Caco-2 (cell line): ENCODE data around the gene SLFN12. TPM values are rescaled to one million over a fixed set of nuclear protein-coding genes. Genes with fewer than 3 reads are reported as not detected.

ENCODE experiments used
- BruUV-seq: library from RNA; stranded (reverse); fragments of 400-500 nt; replicated peaks from 2 replicates; lab custom pipeline; 2021; lab: Mats Ljungman, UMichigan
- CTCF ChIA-PET: fragments of 300-600 bp; sonication (Branson Sonifier 250); formaldehyde crosslinking; loops from one replicate; lab custom pipeline; 2022; ENCODE audit warnings: antibody characterized with exemption; lab: Charles Lee
- POLR2A ChIA-PET: fragments of 300-600 bp; sonication (Branson Sonifier 250); formaldehyde crosslinking; loops from one replicate; lab custom pipeline; 2022; ENCODE audit warnings: antibody characterized with exemption; lab: Charles Lee
- DNase-seq, 2 experiments: peaks; one replicate each; pipeline versions ENCODE4 v3.0.0 to v3.0.0-alpha.2; 2020 to 2022
- H3K27me3 ChIP-seq: replicated peaks from 2 replicates; pipeline ENCODE4 v1.6.0; 2011; ENCODE audit warnings: low read length; ENCODE audit not compliant: control insufficient read depth, insufficient read depth
- H3K36me3 ChIP-seq: 2 replicates; pipeline ENCODE4 v1.5.1; 2011; ENCODE audit warnings: low read length; ENCODE audit not compliant: control insufficient read depth, insufficient read depth
- H3K4me1 ChIP-seq: fragments of 250-450 bp; sonication (Bioruptor Pico); 2 replicates; pipeline ENCODE4 v1.5.1; 2020; ENCODE audit warnings: mild to moderate bottlenecking
- H3K4me3 ChIP-seq: 2 replicates; pipeline ENCODE4 v1.5.1; 2011; ENCODE audit warnings: low read depth, mild to moderate bottlenecking, control low read depth, low read length
- H3K9me3 ChIP-seq: fragments of 250-450 bp; sonication (Bioruptor Pico); 2 replicates; pipeline ENCODE4 v1.5.1; 2020; ENCODE audit warnings: mild to moderate bottlenecking, moderate library complexity
- H3K27ac Mint-ChIP-seq: one replicate; pipeline ENCODE4 v1.8.0; 2022; ENCODE audit warnings: mixed read lengths; ENCODE audit not compliant: unreplicated experiment
- H3K27me3 Mint-ChIP-seq: one replicate; pipeline ENCODE4 v1.8.0; 2022; ENCODE audit warnings: mixed read lengths; ENCODE audit not compliant: insufficient read depth, unreplicated experiment
- H3K36me3 Mint-ChIP-seq: one replicate; pipeline ENCODE4 v1.8.0; 2022; ENCODE audit warnings: mild to moderate bottlenecking, mixed read lengths; ENCODE audit not compliant: insufficient read depth, unreplicated experiment
- H3K4me1 Mint-ChIP-seq: one replicate; pipeline ENCODE4 v1.8.0; 2022; ENCODE audit warnings: low read depth, mixed read lengths; ENCODE audit not compliant: unreplicated experiment
- H3K4me3 Mint-ChIP-seq: one replicate; pipeline ENCODE4 v1.8.0; 2022; ENCODE audit warnings: mild to moderate bottlenecking, moderate library complexity, mixed read lengths; ENCODE audit not compliant: unreplicated experiment
- H3K9me3 Mint-ChIP-seq: one replicate; pipeline ENCODE4 v1.8.0; 2022; ENCODE audit warnings: mixed read lengths; ENCODE audit not compliant: unreplicated experiment
- CTCF ChIP-seq, 2 experiments: fragments of 200-600 bp in 1 of 2; IDR thresholded peaks; 1 replicate in 1 of 2; 2 replicates in 1 of 2; pipeline versions ENCODE4 v1.5.1 to v1.8.0; 2011 to 2022; ENCODE audit warnings: antibody characterized with exemption in 1 of 2, control low read depth in 1 of 2, inconsistent platforms in 1 of 2, low read depth in 1 of 2, low read length in 1 of 2, mild to moderate bottlenecking in 1 of 2, moderate library complexity in 1 of 2; ENCODE audit not compliant: insufficient read depth in 1 of 2, severe bottlenecking in 1 of 2, unreplicated experiment in 1 of 2
- intact Hi-C: fragments of 100-400 bp; cut with micrococcal nuclease; formaldehyde crosslinking; loops from one replicate; pipeline ENCODE4 v1.10.0; 2022; ENCODE audit not compliant: unreplicated experiment
- total RNA-seq: library from RNA; stranded (reverse); gene quantifications from 2 replicates; pipeline ENCODE4 v1.2.3, GENCODE V29; 2022

The SLFN12 gene
- total RNA-seq, 1 experiment from 2014 or later: not detected

GRCh38 chr17:35476283-35476820, 44.1 kb upstream of the SLFN12 start:
- no peaks in the 10 kb centered on the region for H3K4me1 ChIP-seq
- H3K4me3 Mint-ChIP-seq: no peak overlapping the region
- CTCF ChIA-PET: no interaction called here
- H3K27ac Mint-ChIP-seq: no peak overlapping the region
- no peak for TF ChIP-seq CTCF (IDR thresholded peaks at IDR 0.05; ENCODE audit: insufficient read depth in 1 of 2, low read depth in 1 of 2, low read length in 1 of 2, severe bottlenecking in 1 of 2, unreplicated experiment in 1 of 2)
- POLR2A ChIA-PET: no interaction called here
- no peaks in the 10 kb centered on the region for H3K36me3 Mint-ChIP-seq
- DNase-seq: no peak
- H3K27me3 Mint-ChIP-seq: peaks cover 17% of the 10 kb centered on the region
- intact Hi-C loops: no loop called here
- no TSS peak for BruUV-seq
- no peaks in the 10 kb centered on the region for H3K4me1 Mint-ChIP-seq
- no peaks in the 10 kb centered on the region; the same call in 1 of the 2 replicates for H3K9me3 ChIP-seq
- H3K36me3 ChIP-seq: no peaks in the 10 kb centered on the region
- no peaks in the 10 kb centered on the region for H3K9me3 Mint-ChIP-seq
- no peaks in the 10 kb centered on the region for H3K27me3 ChIP-seq
- no peak overlapping the region for H3K4me3 ChIP-seq

- no peaks in the 10 kb centered on the region for H3K9me3 Mint-ChIP-seq
- Histone ChIP-seq H3K27me3 (no peaks in the 10 kb centered on the region), H3K36me3 (no peaks in the 10 kb centered on the region), H3K4me1 (no peaks in the 10 kb centered on the region), H3K4me3 (no peak overlapping the region), H3K9me3 (no peaks in the 10 kb centered on the region; the same call in 1 of the 2 replicates)
- DNase-seq: no peak
- no peaks in the 10 kb centered on the region for H3K36me3 Mint-ChIP-seq
- no peak overlapping the region for H3K27ac Mint-ChIP-seq
- ChIA-PET POLR2A (no interaction called here), CTCF (no interaction called here)
- no TSS peak for BruUV-seq
- no peak overlapping the region for H3K4me3 Mint-ChIP-seq
- H3K4me1 Mint-ChIP-seq: no peaks in the 10 kb centered on the region
- no peak for TF ChIP-seq CTCF (IDR thresholded peaks at IDR 0.05; ENCODE audit: insufficient read depth in 1 of 2, low read depth in 1 of 2, low read length in 1 of 2, severe bottlenecking in 1 of 2, unreplicated experiment in 1 of 2)
- intact Hi-C loops: no loop called here
- peaks cover 15% of the 10 kb centered on the region for H3K27me3 Mint-ChIP-seq
Measured at GRCh38 chr17:35468475-35468874, 36.2 kb upstream of the SLFN12 start.

- Mint-ChIP-seq H3K4me1 (no peaks in the 10 kb centered on the region), H3K4me3 (no peak overlapping the region), H3K36me3 (no peaks in the 10 kb centered on the region), H3K27me3 (peaks cover 12% of the 10 kb centered on the region), H3K27ac (no peak overlapping the region), H3K9me3 (no peaks in the 10 kb centered on the region)
- no peaks in the 10 kb centered on the region for H3K4me1 ChIP-seq
- intact Hi-C loops: no loop called here
- H3K9me3 ChIP-seq: no peaks in the 10 kb centered on the region; the same call in 1 of the 2 replicates
- no peak for TF ChIP-seq CTCF (IDR thresholded peaks at IDR 0.05; ENCODE audit: insufficient read depth in 1 of 2, low read depth in 1 of 2, low read length in 1 of 2, severe bottlenecking in 1 of 2, unreplicated experiment in 1 of 2)
- no peak for DNase-seq
- H3K4me3 ChIP-seq: no peak overlapping the region
- no peaks in the 10 kb centered on the region for H3K36me3 ChIP-seq
- no peaks in the 10 kb centered on the region for H3K27me3 ChIP-seq
- BruUV-seq: no TSS peak
- CTCF ChIA-PET: no interaction called here
- POLR2A ChIA-PET: no interaction called here
Measured at GRCh38 chr17:35467824-35468223, 35.5 kb upstream of the SLFN12 start.
